Stimulated activated CD4-positive, alpha-beta T cell treated with anti-CD3 and anti-CD28 coated beads, Interleukin-15, amount 100 ng/mL, for 24 hours (primary cell): ENCODE measurements around the gene THBS2.
"Not testable (repeated sequence)": the region's sequence is repeated elsewhere in the genome, so short reads cannot be mapped to it uniquely, and the experiment has no call there.

Experiments
- DNase-seq: peaks from one replicate; pipeline ENCODE4 v3.0.0-alpha.2; 2020

The THBS2 gene

DNA sequence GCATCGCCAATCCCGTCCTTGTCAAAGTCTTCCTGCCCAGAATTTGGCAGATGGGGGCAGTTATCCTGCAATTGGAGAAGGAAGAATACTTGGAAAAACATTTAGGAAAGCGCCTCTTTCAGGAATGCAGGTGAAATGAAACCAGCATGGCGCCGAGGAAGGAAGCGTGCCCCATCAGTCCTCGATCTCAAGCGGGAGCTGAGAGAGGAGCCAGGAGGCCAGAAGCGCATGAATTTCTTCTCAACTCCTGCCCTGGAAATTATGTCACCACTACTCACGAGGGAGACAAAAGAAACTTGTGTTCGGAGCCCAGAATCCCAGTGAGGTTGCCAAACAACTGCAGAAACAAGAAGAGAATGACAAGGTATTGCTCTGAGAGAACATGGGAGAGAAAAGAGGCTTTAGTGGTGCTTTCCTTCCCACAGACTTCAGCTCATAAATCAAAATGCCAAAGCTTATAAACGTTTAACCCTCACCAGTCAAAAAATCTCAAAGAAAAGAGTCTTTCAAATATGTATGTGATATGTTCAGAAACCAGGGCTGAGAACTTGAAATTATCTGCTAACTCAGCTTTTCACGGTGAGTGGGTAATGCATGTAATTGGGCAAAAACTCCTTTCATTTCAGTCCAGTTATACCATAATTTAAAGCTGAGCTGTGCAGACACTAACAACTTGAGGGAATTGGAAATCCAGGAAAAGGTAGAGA lies 23.9 kb downstream of the THBS2 start:
- no peak for DNase-seq

DNA sequence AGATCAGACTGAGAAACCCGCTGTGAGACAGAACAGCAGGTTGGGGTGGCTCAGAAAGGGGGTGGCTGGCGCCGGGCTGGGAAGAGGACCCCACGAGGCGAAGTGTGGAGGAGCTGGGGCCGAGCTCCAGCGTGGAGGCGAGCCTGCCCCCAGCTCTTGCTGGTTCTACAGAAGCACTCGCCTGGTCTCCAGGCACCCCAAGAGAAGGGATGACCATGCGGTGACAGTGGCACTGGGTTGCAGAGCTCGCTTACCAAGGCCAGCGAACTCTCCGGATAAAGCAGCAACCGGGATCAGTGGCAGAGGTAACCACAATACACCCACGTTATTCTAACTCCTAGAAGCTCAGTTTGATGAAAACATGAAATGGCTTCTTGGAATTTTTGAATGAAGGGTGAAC lies 26.5 kb downstream of the THBS2 start:
- DNase-seq: no peak

DNA sequence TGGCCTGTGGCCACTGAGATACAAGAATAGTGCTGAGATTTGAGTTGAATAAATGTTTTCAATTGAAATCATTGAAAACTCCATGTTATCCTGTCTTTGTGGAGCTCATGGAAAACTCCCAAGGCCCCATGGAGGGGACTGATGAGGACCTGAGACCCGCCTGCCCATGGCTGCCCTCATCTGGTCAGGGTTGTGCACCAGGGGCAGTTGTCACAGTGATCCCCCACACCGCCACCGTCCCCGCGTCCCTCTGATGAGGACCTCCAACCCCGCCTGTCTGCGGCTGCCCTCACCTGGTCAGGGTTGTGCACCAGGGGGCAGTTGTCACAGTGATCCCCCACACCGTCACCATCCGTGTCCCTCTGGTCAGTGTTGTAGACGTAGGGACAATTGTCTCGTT lies 27.8 kb downstream of the THBS2 start:
- no peak for DNase-seq

DNA sequence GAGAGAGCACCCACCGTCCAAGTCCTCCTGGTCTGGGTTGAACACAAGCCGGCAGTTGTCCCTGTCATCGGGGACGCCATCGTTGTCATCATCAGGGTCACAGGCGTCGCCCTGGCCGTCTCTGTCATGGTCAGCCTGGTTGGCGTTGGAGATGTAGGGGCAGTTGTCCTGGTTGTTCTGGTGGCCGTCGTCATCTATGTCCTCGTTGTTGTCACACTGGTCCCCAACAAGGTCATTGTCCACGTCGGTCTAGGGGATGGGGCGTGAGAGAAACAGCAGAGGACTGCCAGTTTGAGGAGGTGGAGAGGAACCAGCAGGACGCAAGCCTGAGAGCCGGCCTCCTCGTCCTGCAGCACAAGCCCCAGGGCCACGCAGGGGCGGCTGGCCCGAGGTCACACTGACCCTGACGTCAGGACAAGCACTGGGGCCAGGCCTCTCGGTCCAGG lies 28.5 kb downstream of the THBS2 start:
- DNase-seq: no peak

- DNase-seq: no peak
Measured at GRCh38 chr6:169224716-169225115, 28.9 kb downstream of the THBS2 start.

DNA sequence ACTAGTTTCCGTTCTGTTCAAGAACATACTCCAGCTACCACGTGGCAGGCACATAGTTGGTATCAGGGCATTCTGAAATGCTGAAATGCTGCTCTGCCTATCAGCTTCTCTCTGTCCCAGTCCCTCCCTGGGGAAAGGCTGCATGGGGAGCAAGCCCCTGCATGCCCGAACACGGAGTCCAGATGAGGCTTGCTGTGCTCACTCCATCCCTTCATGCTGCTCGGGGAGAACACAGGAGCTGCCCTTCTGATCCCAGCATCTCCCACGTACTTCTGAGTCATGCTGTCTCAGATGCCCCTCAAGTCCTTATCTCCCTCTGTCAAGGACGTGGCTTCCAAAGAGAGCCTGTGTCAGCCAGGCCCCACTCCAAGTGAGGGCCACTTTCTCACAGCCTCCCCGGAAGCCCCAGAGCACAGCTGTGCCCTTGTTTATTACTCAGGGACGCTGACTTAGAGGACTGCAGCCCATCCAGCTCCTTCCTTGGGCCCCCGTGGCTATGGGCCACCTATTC lies 29.4 kb downstream of the THBS2 start:
- no peak for DNase-seq

- DNase-seq: no peak
Measured at GRCh38 chr6:169223006-169223405, 30.6 kb downstream of the THBS2 start.

- DNase-seq: no peak
Measured at GRCh38 chr6:169222126-169222525, 31.5 kb downstream of the THBS2 start.

DNA sequence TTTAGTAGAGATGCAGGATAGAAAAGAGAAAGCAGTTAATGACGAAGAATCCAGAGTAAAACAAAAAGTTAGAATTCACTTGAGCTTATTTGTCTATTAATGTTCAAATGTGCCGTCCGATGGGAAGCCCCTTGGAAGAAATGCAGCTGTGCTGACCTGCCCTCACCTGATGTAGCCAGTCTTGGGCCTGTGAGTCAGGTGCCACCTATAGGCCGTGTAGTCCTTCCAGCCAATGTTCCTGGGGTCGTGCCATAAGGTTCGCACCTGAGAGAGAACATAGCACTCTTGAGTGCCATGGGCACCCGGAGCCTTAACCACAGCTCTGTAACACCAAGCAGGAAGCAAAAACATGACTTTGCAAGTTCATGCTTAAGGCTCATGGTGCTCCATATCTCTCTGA lies 32.4 kb downstream of the THBS2 start:
- DNase-seq: no peak

DNA sequence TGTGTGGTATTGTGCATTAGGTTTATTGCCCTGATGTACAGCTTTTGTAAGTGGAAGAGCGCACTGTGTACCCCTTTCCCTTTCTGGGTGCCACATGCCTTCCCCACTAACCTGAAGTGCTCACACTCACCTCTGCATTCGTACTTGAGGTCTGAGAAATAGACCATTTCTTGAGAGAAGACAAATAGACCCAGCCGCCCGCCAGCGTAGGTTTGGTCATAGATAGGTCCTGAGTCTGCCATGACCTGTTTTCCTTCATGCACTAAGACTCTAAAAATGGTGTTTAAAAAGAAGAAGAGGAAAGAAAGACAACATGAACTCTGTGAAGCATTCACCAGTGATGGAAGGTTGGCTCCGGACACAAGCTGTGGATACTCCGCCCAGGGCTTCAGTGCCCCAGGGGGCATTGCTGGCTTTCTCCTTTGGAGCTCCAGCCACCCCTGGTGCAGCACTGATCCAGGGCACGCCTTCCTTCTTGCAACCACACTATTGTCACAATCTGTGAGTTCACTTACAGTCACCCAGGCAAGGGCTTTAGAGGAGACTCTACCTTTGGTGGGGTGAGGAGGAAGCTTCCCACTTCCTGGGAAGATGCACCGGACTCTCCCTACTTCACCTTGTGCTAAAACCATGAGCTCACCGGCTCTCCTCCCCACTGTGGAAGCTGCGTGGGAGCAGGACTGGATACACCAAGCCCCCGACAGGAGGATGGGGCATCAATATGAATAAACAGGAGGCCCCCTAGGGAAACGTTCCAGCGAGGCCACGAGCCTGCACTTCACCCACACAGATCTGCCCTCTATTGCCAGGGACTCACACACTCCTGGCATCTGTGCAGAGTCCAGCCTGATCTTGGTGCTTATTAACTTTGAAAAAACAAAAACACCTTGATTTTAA lies 33.3 kb downstream of the THBS2 start:
- DNase-seq: no peak

GRCh38 chr6:169217972-169218371 lies 35.7 kb downstream of the THBS2 start:
- no peak for DNase-seq

DNA sequence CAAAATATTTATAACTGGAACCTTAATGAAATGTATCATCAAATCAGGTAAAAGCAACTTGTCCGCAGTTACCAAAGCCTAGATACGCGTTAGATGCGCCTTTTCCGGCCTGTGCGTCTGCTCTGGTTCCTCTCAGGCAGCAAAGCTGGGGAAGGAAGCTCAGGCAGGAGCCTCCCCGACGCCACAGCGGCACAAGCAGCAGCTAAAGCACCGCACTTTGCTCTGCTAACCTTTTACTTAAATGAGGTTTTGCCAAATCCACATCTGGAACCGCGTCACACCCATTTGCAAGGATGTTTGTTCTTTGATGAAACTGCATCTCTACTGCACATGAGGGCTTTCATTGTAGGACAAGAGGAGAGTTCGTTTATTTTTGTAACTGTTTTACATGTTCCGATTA lies 36.8 kb downstream of the THBS2 start:
- DNase-seq: no peak

GRCh38 chr6:169215201-169215681 lies 38.4 kb downstream of the THBS2 start:
- DNase-seq: no peak

GRCh38 chr6:169214789-169215188 lies 38.9 kb downstream of the THBS2 start:
- DNase-seq: not testable (repeated sequence)

- DNase-seq: no peak
Measured at GRCh38 chr6:169213814-169214520, 39.7 kb downstream of the THBS2 start.

DNA sequence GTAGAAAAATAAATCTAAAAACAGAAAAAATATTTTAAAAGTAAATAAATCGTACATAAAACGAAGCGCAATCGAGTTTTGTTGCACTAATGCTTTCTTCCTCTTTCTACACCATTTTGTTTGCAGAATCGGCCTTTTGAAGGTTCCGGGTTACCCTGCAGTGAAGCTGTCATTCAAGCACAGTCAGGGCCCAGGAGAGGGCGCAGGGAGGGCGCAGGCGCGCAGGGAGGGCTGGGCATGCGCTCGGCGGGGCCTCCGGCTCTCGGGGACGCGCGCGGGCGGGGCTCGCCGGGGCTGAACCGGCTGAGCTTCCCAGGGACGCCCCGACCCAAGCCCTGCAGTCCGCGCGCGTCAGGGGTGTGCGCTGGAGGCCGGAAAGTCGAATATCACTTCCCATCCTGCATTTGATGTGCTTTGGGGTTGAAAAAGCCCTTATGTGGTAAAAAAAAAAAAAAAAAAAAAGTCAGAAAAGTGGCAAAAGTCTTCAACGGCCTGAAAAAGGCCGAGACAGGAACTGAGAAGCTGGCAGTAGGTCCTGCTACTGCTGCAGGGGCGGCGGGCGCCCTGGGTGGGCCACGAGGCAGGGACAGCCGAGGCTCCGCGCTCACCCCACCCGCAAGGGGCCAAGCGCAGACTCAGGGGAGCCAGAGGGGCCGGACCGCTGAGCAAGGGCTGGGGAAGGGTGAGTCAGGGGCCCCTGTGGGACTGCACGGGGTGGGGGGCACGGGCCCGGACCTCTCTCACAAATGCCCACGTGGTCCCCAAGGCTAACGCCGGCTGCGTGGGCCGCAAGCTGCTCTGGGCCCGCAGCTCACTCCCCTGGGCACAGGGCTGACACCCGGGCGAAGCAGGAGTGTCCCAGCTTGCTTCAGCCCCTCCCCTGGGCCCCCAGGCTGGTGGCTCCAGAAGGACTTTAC lies 40.5 kb downstream of the THBS2 start:
- peak; percentile 93 for DNase-seq

DNA sequence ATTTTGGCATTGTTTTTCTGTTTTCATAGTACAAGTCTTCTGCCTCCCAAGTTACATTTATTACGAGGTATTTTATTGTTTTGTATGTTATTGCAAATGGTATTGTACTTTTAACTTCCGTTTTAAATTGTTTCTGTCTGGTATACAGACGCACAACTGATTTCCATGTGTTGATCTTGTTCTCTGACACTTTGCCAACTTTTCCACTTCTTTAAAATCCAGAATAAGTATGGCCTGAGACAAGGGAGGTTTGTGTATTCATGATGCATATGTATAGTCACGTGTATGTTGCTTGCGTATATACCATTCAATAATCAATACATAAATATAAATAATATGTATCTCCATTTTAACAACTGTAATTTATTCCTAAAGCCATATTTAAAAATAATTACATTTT lies 41.2 kb downstream of the THBS2 start:
- no peak for DNase-seq

GRCh38 chr6:169211881-169212280 lies 41.8 kb downstream of the THBS2 start:
- no peak for DNase-seq

- DNase-seq: no peak
Measured at GRCh38 chr6:169210611-169211010, 43.0 kb downstream of the THBS2 start.

- DNase-seq: no peak
Measured at GRCh38 chr6:169208011-169208410, 45.6 kb downstream of the THBS2 start.

DNA sequence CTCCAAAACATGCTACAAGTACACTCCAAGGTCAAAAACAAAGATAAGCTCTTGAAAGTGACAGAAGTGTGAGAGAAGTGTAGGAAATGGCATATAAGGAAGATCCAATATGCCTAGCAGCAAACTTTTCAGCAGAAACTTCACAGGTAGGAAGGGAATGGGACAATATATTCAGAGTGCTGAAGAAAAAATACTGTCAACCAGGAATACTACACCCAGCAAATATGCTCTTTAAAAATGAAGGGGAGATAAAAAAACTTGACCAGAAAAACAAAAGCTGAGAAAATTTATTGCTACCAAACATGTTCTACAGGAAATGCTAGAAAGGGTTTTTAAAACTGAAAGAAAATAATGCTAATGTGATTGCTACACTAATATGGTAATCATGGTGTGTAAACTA lies 46.2 kb downstream of the THBS2 start:
- no peak for DNase-seq
